ENCODE data around the gene SNTB2. TPM values are rescaled to one million over a fixed set of nuclear protein-coding genes. Genes with fewer than 3 reads are reported as not detected.

SNTB2 gene
- total and polyA plus RNA-seq, 2 of the 13 experiments (the other 11 are each of a cell fraction or from before 2014, with no cell fraction given), result 11.5 to 19.2 TPM

- TF ChIP-seq, protein P1, sequence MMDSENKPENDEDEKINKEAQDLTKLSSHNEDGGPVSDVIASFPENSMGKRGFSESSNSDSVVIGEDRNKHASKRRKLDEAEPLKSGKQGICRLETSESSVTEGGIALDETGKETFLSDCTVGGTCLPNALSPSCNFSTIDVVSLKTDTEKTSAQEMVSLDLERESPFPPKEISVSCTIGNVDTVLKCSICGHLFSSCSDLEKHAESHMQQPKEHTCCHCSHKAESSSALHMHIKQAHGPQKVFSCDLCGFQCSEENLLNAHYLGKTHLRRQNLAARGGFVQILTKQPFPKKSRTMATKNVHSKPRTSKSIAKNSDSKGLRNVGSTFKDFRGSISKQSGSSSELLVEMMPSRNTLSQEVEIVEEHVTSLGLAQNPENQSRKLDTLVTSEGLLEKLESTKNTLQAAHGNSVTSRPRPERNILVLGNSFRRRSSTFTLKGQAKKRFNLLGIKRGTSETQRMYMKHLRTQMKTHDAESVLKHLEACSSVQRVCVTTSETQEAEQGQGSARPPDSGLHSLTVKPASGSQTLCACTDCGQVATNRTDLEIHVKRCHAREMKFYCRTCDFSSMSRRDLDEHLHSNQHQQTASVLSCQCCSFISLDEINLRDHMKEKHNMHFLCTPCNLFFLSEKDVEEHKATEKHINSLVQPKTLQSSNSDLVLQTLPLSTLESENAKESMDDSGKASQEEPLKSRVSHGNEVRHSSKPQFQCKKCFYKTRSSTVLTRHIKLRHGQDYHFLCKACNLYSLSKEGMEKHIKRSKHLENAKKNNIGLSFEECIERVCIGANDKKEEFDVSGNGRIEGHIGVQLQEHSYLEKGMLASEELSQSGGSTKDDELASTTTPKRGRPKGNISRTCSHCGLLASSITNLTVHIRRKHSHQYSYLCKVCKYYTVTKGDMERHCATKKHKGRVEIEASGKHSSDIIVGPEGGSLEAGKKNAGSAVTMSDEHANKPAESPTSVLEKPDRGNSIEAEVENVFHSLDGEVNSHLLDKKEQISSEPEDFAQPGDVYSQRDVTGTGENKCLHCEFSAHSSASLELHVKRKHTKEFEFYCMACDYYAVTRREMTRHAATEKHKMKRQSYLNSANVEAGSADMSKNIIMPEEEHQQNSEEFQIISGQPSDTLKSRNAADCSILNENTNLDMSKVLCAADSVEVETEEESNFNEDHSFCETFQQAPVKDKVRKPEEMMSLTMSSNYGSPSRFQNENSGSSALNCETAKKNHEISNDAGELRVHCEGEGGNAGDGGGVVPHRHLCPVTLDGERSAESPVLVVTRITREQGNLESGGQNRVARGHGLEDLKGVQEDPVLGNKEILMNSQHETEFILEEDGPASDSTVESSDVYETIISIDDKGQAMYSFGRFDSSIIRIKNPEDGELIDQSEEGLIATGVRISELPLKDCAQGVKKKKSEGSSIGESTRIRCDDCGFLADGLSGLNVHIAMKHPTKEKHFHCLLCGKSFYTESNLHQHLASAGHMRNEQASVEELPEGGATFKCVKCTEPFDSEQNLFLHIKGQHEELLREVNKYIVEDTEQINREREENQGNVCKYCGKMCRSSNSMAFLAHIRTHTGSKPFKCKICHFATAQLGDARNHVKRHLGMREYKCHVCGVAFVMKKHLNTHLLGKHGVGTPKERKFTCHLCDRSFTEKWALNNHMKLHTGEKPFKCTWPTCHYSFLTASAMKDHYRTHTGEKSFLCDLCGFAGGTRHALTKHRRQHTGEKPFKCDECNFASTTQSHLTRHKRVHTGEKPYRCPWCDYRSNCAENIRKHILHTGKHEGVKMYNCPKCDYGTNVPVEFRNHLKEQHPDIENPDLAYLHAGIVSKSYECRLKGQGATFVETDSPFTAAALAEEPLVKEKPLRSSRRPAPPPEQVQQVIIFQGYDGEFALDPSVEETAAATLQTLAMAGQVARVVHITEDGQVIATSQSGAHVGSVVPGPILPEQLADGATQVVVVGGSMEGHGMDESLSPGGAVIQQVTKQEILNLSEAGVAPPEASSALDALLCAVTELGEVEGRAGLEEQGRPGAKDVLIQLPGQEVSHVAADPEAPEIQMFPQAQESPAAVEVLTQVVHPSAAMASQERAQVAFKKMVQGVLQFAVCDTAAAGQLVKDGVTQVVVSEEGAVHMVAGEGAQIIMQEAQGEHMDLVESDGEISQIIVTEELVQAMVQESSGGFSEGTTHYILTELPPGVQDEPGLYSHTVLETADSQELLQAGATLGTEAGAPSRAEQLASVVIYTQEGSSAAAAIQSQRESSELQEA (CRISPR knock-in tag; IDR thresholded peaks at IDR 0.05; ENCODE audit: not compliant biosample characterization), result peak; percentile 73
- TF ChIP-seq SIN3B (IDR thresholded peaks at IDR 0.05; ENCODE audit: low read length), result peak; percentile 87
- peak; percentile 34; the same call in 1 of the 2 replicates for TF ChIP-seq CBX5 (CRISPR knock-in tag; IDR thresholded peaks at IDR 0.05; ENCODE audit: borderline replicate concordance)
- TF ChIP-seq HNRNPH1 (optimal IDR thresholded peaks at IDR 0.05; ENCODE audit: low read depth, low read length), result no peak
- TF ChIP-seq ZNF280D (CRISPR knock-in tag; IDR thresholded peaks at IDR 0.05), result peak; percentile 88
- peak; percentile 22 to 55; a peak in 3 of 4 replicates for TF ChIP-seq EP300 (IDR thresholded peaks at IDR 0.05; ENCODE audit: low read depth in 2 of 2, low read length in 2 of 2)
- no peak for TF ChIP-seq EP300 (CRISPR knock-in tag; IDR thresholded peaks at IDR 0.05; ENCODE audit: borderline replicate concordance)
- peak; percentile 95 for TF ChIP-seq PHF21A (CRISPR knock-in tag; IDR thresholded peaks at IDR 0.05)
- no peak; the same call in 1 of the 2 replicates for TF ChIP-seq JUN (CRISPR knock-in tag; IDR thresholded peaks at IDR 0.05)
- TF ChIP-seq MZF1 (CRISPR knock-in tag; IDR thresholded peaks at IDR 0.05; ENCODE audit: borderline replicate concordance), result 0 out of 2 replicates have a peak, but pooled peaks have one; percentile 53
- peak; percentile 100 for TF ChIP-seq POGZ (CRISPR knock-in tag; IDR thresholded peaks at IDR 0.05)
- TF ChIP-seq ZNF766 (CRISPR knock-in tag; IDR thresholded peaks at IDR 0.05; ENCODE audit: borderline replicate concordance), result peak; percentile 78; the same call in 1 of the 2 replicates
- TF ChIP-seq NKX3-1 (CRISPR knock-in tag; IDR thresholded peaks at IDR 0.05), result peak; percentile 95
- TF ChIP-seq TBX2 (CRISPR knock-in tag; IDR thresholded peaks at IDR 0.05; ENCODE audit: borderline replicate concordance), result peak; percentile 75; the same call in 1 of the 2 replicates
- 0 out of 2 replicates have a peak, but pooled peaks have one; percentile 47 for TF ChIP-seq IRF1 (CRISPR knock-in tag; IDR thresholded peaks at IDR 0.05; ENCODE audit: low read depth)
- no peak for TF ChIP-seq JUNB (CRISPR knock-in tag; IDR thresholded peaks at IDR 0.05; ENCODE audit: borderline replicate concordance)
- no peak for TF ChIP-seq ZNF713 (CRISPR knock-in tag; IDR thresholded peaks at IDR 0.05)
Observed at GRCh38 chr16:69339289-69340094, 152.5 kb downstream of the SNTB2 start, which contains the start of the genes COG8 and NIP7 (continued).
